Tibial artery (tissue), 4 donors: Measurements from ENCODE around the gene C20orf141.

Experiments used
- DNase-seq, 2 donors: peaks; one replicate each; pipeline ENCODE4 v3.0.0-alpha.2; 2019
- H3K27ac ChIP-seq, 2 donors: fragments of 200-600 bp; sonication (generic) in 1 of 2; 1 replicate in 1 of 2; 2 replicates in 1 of 2; pipeline ENCODE4 v1.5.1; 2018 to 2019; ENCODE audit warnings: mild to moderate bottlenecking in 1 of 2
- H3K27me3 ChIP-seq, 2 donors: fragments of 200-600 bp; sonication (generic) in 1 of 2; one replicate each; pipeline versions ENCODE4 v1.5.1 to v1.6.0; 2016 to 2019
- H3K36me3 ChIP-seq, 3 donors: fragments of 200-600 bp; sonication (generic) in 2 of 3; one replicate each; pipeline ENCODE4 v1.5.1; 2016 to 2019; ENCODE audit warnings: mild to moderate bottlenecking in 2 of 3
- H3K4me1 ChIP-seq, 4 donors: fragments of 200-600 bp; sonication (generic) in 2 of 4; 1 replicate in 3 of 4; 2 replicates in 1 of 4; pipeline ENCODE4 v1.5.1; 2016 to 2019
- H3K4me3 ChIP-seq, 2 donors: fragments of 200-600 bp; sonication (generic) in 1 of 2; 1 replicate in 1 of 2; 2 replicates in 1 of 2; pipeline ENCODE4 v1.5.1; 2018 to 2019; ENCODE audit warnings: mild to moderate bottlenecking in 2 of 2
- H3K9me3 ChIP-seq, 3 donors: fragments of 200-600 bp; sonication (generic) in 1 of 3; one replicate each; pipeline ENCODE4 v1.5.1; 2016 to 2019
- intact Hi-C: fragments of 100-400 bp; cut with DNase I; formaldehyde crosslinking; loops from one replicate; pipeline ENCODE4 v1.15.0; 2023; ENCODE audit warnings: low total_unique reads
- TF ChIP-seq, protein P1 (sequence below), 2 experiments: fragments of 200-600 bp in 1 of 2; fragments of 450-650 bp in 1 of 2; IDR thresholded peaks; one replicate each; pipeline ENCODE4 v1.5.1; 2017 to 2019; ENCODE audit warnings: antibody characterized with exemption in 2 of 2, mild to moderate bottlenecking in 1 of 2, moderate library complexity in 1 of 2

The C20orf141 gene

DNA sequence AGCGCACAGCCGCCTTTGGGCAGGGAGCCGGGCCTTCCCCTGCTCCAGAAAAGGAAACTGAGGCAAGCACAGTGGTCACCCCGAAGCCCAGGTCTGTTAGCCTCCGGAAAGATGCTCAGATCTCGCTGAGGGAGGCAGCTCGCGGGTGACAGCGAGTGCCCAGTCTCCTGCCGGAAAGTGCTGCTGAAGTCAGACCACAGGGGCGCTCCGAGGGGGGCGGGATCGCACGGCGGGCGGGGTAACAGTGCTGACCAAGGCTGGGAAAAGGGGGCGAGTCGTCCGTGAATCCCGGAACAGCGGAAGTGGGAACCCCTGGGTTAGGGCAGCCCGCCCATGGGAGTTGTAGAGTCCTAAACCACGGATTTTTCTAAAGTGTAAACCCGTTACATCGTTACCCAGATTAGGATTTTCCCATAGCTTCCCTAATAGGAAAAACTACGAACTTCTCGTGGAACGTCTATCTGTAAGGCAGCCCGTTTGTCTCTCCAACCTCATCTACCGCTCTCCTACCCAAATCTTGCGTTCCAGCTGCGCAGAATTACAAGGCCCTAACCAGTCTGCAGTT is 26.3 kb downstream of the C20orf141 start:
- Histone ChIP-seq H3K27me3 (no peaks in the 10 kb centered on the region), H3K4me3 (peak overlapping the region; percentile 89 to 95), H3K36me3 (peaks cover 0 to 20% (median 0%) of the 10 kb centered on the region in 3 donors), H3K4me1 (peaks cover 0 to 30% (median 17%) of the 10 kb centered on the region in 4 donors), H3K9me3 (no peaks in the 10 kb centered on the region), H3K27ac (peak overlapping the region; percentile 92 to 95)
- intact Hi-C loops = no loop called here
- peak in 1 of 2 donors; percentile 68 for DNase-seq
- TF ChIP-seq, protein P1, sequence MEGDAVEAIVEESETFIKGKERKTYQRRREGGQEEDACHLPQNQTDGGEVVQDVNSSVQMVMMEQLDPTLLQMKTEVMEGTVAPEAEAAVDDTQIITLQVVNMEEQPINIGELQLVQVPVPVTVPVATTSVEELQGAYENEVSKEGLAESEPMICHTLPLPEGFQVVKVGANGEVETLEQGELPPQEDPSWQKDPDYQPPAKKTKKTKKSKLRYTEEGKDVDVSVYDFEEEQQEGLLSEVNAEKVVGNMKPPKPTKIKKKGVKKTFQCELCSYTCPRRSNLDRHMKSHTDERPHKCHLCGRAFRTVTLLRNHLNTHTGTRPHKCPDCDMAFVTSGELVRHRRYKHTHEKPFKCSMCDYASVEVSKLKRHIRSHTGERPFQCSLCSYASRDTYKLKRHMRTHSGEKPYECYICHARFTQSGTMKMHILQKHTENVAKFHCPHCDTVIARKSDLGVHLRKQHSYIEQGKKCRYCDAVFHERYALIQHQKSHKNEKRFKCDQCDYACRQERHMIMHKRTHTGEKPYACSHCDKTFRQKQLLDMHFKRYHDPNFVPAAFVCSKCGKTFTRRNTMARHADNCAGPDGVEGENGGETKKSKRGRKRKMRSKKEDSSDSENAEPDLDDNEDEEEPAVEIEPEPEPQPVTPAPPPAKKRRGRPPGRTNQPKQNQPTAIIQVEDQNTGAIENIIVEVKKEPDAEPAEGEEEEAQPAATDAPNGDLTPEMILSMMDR (IDR thresholded peaks at IDR 0.05) = no peak

DNA sequence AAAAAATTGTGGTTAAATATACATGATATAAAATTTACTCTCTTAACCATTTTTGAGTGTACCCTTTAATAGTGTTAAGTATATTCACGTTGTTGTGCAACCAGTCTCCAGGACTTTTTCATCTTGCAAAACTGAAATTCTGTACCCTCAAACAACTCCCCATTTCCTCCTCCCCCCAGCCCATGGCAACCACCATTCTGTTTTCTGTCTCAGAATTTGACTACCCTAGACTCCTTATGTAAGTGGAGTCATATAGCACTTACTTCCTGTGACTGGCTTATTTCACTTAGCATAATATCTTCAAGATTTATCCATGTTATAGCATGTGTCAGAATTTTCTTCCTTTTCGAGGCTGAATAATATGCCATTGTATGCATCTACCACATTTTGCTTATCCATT is 30.8 kb downstream of the C20orf141 start:
- intact Hi-C loops = no loop called here
- Histone ChIP-seq H3K4me1 (peaks cover 0 to 14% (median 9%) of the 10 kb centered on the region in 4 donors), H3K9me3 (no peaks in the 10 kb centered on the region), H3K36me3 (no peaks in the 10 kb centered on the region), H3K27me3 (no peaks in the 10 kb centered on the region), H3K27ac (no peak overlapping the region), H3K4me3 (no peak overlapping the region)
- TF ChIP-seq, protein P1 (IDR thresholded peaks at IDR 0.05) = no peak
- DNase-seq = no peak

DNA sequence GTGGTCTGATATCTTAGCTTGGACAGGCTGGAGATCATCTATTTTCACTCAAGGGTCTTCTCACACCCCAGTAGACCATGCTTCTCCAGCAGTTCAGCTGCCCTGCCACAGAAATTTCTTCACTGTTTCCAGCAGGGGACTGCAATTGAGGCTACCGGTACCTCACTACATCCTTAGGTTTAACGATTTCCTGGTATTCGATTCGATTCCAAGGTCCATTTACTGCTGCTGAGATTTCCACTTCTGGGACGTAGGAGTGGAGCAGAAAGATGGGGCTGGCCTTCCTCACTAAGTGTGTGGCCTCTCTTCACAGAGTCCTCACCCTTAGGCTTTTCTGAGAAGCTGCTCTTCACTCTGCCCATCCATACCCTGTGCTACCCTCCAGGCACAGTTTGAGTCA is 31.9 kb downstream of the C20orf141 start:
- no peaks in the 10 kb centered on the region for H3K36me3 ChIP-seq
- H3K27ac ChIP-seq = no peak overlapping the region
- no peaks in the 10 kb centered on the region for H3K27me3 ChIP-seq
- TF ChIP-seq, protein P1 (IDR thresholded peaks at IDR 0.05) = no peak
- DNase-seq = no peak
- intact Hi-C loops = no loop called here
- H3K9me3 ChIP-seq = no peaks in the 10 kb centered on the region
- H3K4me1 ChIP-seq = peaks cover 0 to 6% (median 4%) of the 10 kb centered on the region in 4 donors
- no peak overlapping the region for H3K4me3 ChIP-seq

GRCh38 chr20:2847802-2848201 is 33.0 kb downstream of the C20orf141 start:
- TF ChIP-seq, protein P1 (IDR thresholded peaks at IDR 0.05) = no peak
- H3K36me3 ChIP-seq = no peaks in the 10 kb centered on the region
- H3K9me3 ChIP-seq = no peaks in the 10 kb centered on the region
- no peaks in the 10 kb centered on the region for H3K27me3 ChIP-seq
- no peak overlapping the region for H3K27ac ChIP-seq
- intact Hi-C loops = no loop called here
- peaks cover 0 to 5% (median 0%) of the 10 kb centered on the region in 4 donors for H3K4me1 ChIP-seq
- no peak overlapping the region for H3K4me3 ChIP-seq
- DNase-seq = no peak

- Histone ChIP-seq H3K4me3 (no peak overlapping the region), H3K36me3 (no peaks in the 10 kb centered on the region), H3K27me3 (no peaks in the 10 kb centered on the region), H3K9me3 (no peaks in the 10 kb centered on the region), H3K27ac (no peak overlapping the region), H3K4me1 (peaks cover 0 to 5% (median 0%) of the 10 kb centered on the region in 4 donors)
- TF ChIP-seq, protein P1 (IDR thresholded peaks at IDR 0.05) = no peak
- no peak for DNase-seq
- intact Hi-C loops = no loop called here
Observed at GRCh38 chr20:2849529-2849928, 34.7 kb downstream of the C20orf141 start.

- H3K4me3 ChIP-seq = no peak overlapping the region
- intact Hi-C loops = no loop called here
- H3K27ac ChIP-seq = no peak overlapping the region
- TF ChIP-seq, protein P1 (IDR thresholded peaks at IDR 0.05) = no peak
- no peak for DNase-seq
- no peaks in the 10 kb centered on the region for H3K9me3 ChIP-seq
- peaks cover 0 to 5% (median 0%) of the 10 kb centered on the region in 4 donors for H3K4me1 ChIP-seq
- H3K27me3 ChIP-seq = no peaks in the 10 kb centered on the region
- no peaks in the 10 kb centered on the region for H3K36me3 ChIP-seq
Observed at GRCh38 chr20:2851086-2851485, 36.3 kb downstream of the C20orf141 start.
